Sigmoid colon (tissue), 7 donors: ENCODE results near the gene SRSF7. TPM values are rescaled to one million over a fixed set of nuclear protein-coding genes. Genes with fewer than 3 reads are reported as not detected.
"Not testable (repeated sequence)": the region's sequence is repeated elsewhere in the genome, so short reads cannot be mapped to it uniquely, and the experiment has no call there.

Source experiments
- DNase-seq: peaks from one replicate; pipeline ENCODE4 v3.0.0-alpha.2; 2019
- H3K27ac ChIP-seq, 4 donors: fragments of 200-600 bp; sonication (generic); one replicate each; pipeline ENCODE4 v1.5.1; 2016 to 2019; ENCODE audit warnings: mild to moderate bottlenecking in 1 of 4
- H3K27me3 ChIP-seq, 3 donors: fragments of 200-600 bp; sonication (generic); one replicate each; pipeline ENCODE4 v1.5.1; 2019; ENCODE audit warnings: mild to moderate bottlenecking in 1 of 3
- H3K36me3 ChIP-seq, 4 donors: fragments of 200-600 bp; sonication (generic); one replicate each; pipeline ENCODE4 v1.5.1; 2016 to 2019
- H3K4me1 ChIP-seq, 4 donors: fragments of 200-600 bp; sonication (generic); one replicate each; pipeline ENCODE4 v1.5.1; 2017 to 2019
- H3K4me3 ChIP-seq, 4 donors: fragments of 200-600 bp; sonication (generic); one replicate each; pipeline ENCODE4 v1.5.1; 2017 to 2019; ENCODE audit warnings: mild to moderate bottlenecking in 2 of 4, moderate library complexity in 1 of 4
- H3K9me3 ChIP-seq, 4 donors: fragments of 200-600 bp in 3 of 4; sonication (generic) in 3 of 4; one replicate each; pipeline versions ENCODE4 v1.5.1 to v1.6.1; 2013 to 2019
- CTCF ChIP-seq, 4 experiments: fragments of 450-650 bp in 3 of 4; fragments of 200-600 bp in 1 of 4; IDR thresholded peaks; one replicate each; pipeline ENCODE4 v1.5.1; 2016 to 2019; ENCODE audit warnings: antibody characterized with exemption in 4 of 4, mild to moderate bottlenecking in 3 of 4, moderate library complexity in 2 of 4
- EP300 ChIP-seq, 4 donors: sonication (generic); formaldehyde crosslinking; IDR thresholded peaks; one replicate each; pipeline ENCODE4 v1.6.1; 2017; ENCODE audit warnings: antibody characterized with exemption in 4 of 4
- POLR2A ChIP-seq, 2 donors: fragments of 450-650 bp; IDR thresholded peaks; one replicate each; pipeline ENCODE4 v1.6.1; 2016; ENCODE audit warnings: antibody characterized with exemption in 2 of 2, mild to moderate bottlenecking in 2 of 2, moderate library complexity in 2 of 2
- POLR2AphosphoS5 ChIP-seq, 4 donors: sonication (generic); formaldehyde crosslinking; IDR thresholded peaks; one replicate each; pipeline ENCODE4 v1.6.1; 2017; ENCODE audit warnings: antibody characterized with exemption in 4 of 4
- WGBS, 2 donors: extraction: QIAGEN DNeasy Blood & Tissue Kit; methylation state at CpG; one replicate each; pipeline ENCODE4 v1.1.7; 2013; 5-methylcytosine and 5-hydroxymethylcytosine counted together
- intact Hi-C: fragments of 100-400 bp; cut with DNase I; formaldehyde crosslinking; loops from one replicate; pipeline ENCODE4 v1.15.1; 2023
- polyA plus RNA-seq, 3 donors: library from polyadenylated mRNA; stranded (reverse); fragments of 200-250 nt; gene quantifications; one replicate each; pipeline ENCODE4 v1.2.3, GENCODE V29; 2013
- total RNA-seq, 4 donors: library from RNA; depleted of rRNA; stranded (reverse); fragments of >200 nt; gene quantifications; one replicate each; pipeline ENCODE4 v1.1.0, GENCODE V29; 2016
- donor health status: healthy with polysubstance abuse.
- donor health status: Bipolar disorder and iron deficiency.
- donor health status: healthy.

The SRSF7 gene
- total and polyA plus RNA-seq, 7 donors = 55.9 to 146 (median 83.8) TPM

GRCh38 chr2:38737925-38738324 is 13.2 kb downstream of the SRSF7 start:
- 90 to 94% methylated on average over 3 of the region's 3 CpGs for WGBS, 2 donors
- Histone ChIP-seq H3K36me3 (peaks cover 5 to 15% (median 7%) of the 10 kb centered on the region in 4 donors), H3K27me3 (no peaks in the 10 kb centered on the region), H3K27ac (peak overlapping the region; percentile 74 to 85 (median 81)), H3K4me1 (peaks cover 0 to 56% (median 29%) of the 10 kb centered on the region in 4 donors), H3K9me3 (no peaks in the 10 kb centered on the region), H3K4me3 (no peak overlapping the region)
- DNase-seq = no peak
- TF ChIP-seq POLR2AphosphoS5 (IDR thresholded peaks at IDR 0.05) (no peak), CTCF (IDR thresholded peaks at IDR 0.05) (no peak), POLR2A (IDR thresholded peaks at IDR 0.05) (no peak), EP300 (IDR thresholded peaks at IDR 0.05) (no peak)
- intact Hi-C loops = loop anchor here (5.0 kb wide), 1 partner anchor 136 kb away; the partner anchor contains the start of gene HNRNPLL

- not testable (repeated sequence) for H3K4me3 ChIP-seq, H3K27me3 ChIP-seq, H3K9me3 ChIP-seq
- DNase-seq = peak; percentile 93
- TF ChIP-seq EP300 (IDR thresholded peaks at IDR 0.05) (peak; percentile 75 to 98 (median 93)), POLR2AphosphoS5 (IDR thresholded peaks at IDR 0.05) (peak; percentile 69 to 88 (median 80))
- intact Hi-C loops = loop anchor here (5.0 kb wide), 1 partner anchor 135 kb away; the partner anchor contains the start of gene HNRNPLL
- Histone ChIP-seq H3K27ac (peak overlapping the region; percentile 74 to 85 (median 81)), H3K4me1 (peaks cover 0 to 56% (median 29%) of the 10 kb centered on the region in 4 donors), H3K36me3 (peaks cover 6 to 15% (median 7%) of the 10 kb centered on the region in 4 donors)
- WGBS, 2 donors = 84 to 87% methylated on average over 11 of the region's 11 CpGs
Observed at GRCh38 chr2:38737000-38737698, 14.0 kb downstream of the SRSF7 start.

GRCh38 chr2:38735999-38736320 is 15.2 kb downstream of the SRSF7 start:
- intact Hi-C loops = loop anchor here (5.0 kb wide), 1 partner anchor 134 kb away; the partner anchor contains the start of gene HNRNPLL
- H3K4me1 ChIP-seq = peaks cover 0 to 46% (median 25%) of the 10 kb centered on the region in 4 donors
- peak overlapping the region; percentile 74 to 85 (median 81) for H3K27ac ChIP-seq
- WGBS, 2 donors = 39 to 85% methylated on average over 4 of the region's 4 CpGs
- DNase-seq = no peak
- H3K9me3 ChIP-seq = no peaks in the 10 kb centered on the region
- H3K4me3 ChIP-seq = no peak overlapping the region
- no peaks in the 10 kb centered on the region for H3K27me3 ChIP-seq
- peaks cover 6 to 25% (median 13%) of the 10 kb centered on the region in 4 donors for H3K36me3 ChIP-seq
- TF ChIP-seq POLR2A (IDR thresholded peaks at IDR 0.05) (no peak), CTCF (IDR thresholded peaks at IDR 0.05) (no peak), EP300 (IDR thresholded peaks at IDR 0.05) (no peak), POLR2AphosphoS5 (IDR thresholded peaks at IDR 0.05) (peak in 1 of 4 donors; percentile 3)

- Histone ChIP-seq H3K9me3 (no peaks in the 10 kb centered on the region), H3K4me1 (peaks cover 0 to 40% (median 22%) of the 10 kb centered on the region in 4 donors), H3K4me3 (no peak overlapping the region), H3K27ac (peak overlapping the region in 3 of 4 donors; percentile 81 to 85 (median 81)), H3K36me3 (peaks cover 6 to 31% (median 12%) of the 10 kb centered on the region in 4 donors), H3K27me3 (no peaks in the 10 kb centered on the region)
- TF ChIP-seq CTCF (IDR thresholded peaks at IDR 0.05) (no peak), EP300 (IDR thresholded peaks at IDR 0.05) (no peak), POLR2AphosphoS5 (IDR thresholded peaks at IDR 0.05) (no peak)
- 57 to 79% methylated on average over 9 of the region's 9 CpGs for WGBS, 2 donors
- intact Hi-C loops = loop anchor here (5.0 kb wide), 1 partner anchor 132 kb away; the partner anchor contains the start of gene HNRNPLL
- DNase-seq = no peak
Observed at GRCh38 chr2:38734299-38735058, 16.7 kb downstream of the SRSF7 start.
